GM21825 (cell line): ENCODE measurements around the gene TMCC1.

Experiments
- ATAC-seq: cut with Tn5 transposase; IDR thresholded peaks from one replicate; pipeline ENCODE4 v1.9.1; 2021; ENCODE audit warnings: mild to moderate bottlenecking, moderate library complexity; ENCODE audit not compliant: unreplicated experiment

The TMCC1 gene

DNA sequence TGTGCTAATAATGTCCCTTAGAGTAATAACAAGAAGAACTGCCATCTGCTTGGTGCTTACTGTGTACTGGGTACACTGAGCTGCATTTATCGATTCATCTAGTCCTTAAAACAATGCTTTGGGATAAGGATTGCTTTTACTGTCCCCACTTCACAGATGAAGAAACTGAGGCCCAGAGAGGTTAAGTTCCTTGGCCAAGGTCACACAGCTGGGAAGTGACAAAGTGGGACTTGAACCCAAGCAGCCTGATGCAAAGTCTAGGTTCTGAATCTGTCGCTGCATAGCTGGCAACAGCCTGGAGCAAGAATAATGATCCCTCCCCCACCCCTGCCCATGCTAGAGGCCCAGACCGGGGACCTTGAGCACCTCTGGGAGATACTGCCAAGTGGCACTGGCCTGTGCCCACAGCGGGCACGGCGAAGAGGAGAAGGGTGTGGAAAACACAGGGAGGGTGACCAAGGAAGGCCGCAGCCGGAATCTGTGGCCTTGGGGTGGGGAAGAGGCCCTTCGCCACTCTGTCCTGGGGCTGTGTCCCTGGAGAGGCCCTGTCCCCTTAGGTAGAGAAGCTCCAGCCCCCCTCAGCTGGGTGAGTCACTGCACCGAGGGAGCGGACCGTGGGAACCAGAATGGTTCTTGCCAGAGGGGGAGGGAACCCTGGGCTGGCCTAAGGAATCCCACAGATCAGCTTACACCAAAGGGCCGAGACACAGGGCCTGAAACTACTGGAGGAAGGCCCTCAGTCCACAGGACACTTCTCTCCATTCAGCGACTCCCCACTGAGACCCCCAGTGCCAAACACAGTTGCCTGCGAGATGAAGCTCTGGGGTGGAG, 290.6 kb downstream of the TMCC1 start:
- no peak for ATAC-seq

DNA sequence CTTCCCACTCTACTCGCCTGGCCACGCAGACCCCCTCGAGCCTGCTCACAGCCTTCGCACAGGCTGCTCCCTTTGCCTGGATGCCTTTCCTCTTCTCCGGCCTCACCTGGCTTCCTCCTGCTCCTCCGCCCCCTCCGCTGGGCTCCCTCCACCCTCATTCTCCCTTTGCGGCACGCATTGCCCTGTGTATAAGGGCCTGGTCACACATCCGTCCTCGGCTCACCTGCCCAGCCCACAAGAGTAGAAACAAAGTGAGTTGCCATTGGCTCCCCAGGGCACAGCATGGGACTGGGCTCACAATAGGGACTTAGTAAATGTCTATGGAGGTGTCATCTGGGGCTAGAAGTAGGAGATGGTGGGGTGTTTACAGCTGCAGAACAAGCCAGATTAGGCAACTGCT, 291.2 kb downstream of the TMCC1 start:
- ATAC-seq, result no peak

DNA sequence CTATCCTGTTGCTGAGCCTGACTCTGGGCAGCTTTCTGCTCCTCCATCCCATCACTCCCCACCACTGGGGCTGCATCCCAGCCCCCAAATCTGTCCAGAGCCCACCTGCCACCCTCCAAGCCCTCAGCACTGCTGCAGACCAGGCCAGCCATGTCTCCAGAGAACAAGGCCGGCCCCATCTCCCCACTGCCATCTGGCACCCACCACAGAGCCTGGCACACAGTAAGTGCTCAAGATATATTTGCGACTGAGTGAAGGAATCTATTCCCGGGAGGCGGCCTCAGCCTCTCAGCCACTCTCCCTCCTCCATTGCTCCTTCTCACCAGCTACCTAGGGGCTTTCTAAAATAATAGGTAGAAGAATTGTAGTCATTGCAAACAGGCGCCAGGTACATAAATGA, 291.8 kb downstream of the TMCC1 start:
- ATAC-seq, result no peak

DNA sequence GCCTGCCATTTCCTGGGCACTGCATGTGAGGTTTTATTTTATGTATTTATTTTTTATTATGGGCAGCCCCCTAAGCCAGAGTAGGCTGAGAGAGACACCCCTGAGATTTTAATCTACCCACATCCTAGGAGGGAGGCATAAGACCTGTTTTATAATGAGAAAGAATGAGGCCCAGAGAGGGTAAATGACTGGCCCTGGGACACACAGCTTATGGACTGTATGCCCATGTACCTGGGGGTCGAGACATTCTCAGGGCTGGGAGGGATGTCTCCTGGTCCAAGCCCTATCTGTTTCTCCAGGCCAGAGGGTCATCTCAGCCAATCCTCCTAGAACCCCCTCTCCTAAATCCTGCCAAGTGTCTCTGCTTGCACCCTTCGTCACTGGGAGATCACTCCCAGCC, 293.2 kb downstream of the TMCC1 start:
- no peak for ATAC-seq

DNA sequence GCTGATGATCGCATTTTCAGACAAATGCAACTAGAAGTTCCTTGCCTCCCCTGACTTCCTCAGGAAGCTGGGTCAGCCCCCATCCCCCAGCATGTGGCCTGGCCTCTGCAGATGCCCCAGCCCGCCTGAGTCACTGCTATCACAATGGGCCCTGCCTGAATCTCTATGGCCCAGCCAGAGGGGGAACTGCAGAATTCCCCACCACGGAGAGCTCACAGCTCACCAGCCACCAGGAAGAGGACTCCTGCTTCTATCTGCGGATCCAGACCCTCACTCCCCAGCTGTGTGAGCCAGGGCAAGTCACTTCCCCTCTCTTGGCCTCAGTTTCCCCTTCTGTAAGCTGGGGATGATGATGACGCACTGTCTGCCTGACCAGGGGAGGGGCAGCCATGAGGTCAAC, 293.9 kb downstream of the TMCC1 start:
- no peak for ATAC-seq

DNA sequence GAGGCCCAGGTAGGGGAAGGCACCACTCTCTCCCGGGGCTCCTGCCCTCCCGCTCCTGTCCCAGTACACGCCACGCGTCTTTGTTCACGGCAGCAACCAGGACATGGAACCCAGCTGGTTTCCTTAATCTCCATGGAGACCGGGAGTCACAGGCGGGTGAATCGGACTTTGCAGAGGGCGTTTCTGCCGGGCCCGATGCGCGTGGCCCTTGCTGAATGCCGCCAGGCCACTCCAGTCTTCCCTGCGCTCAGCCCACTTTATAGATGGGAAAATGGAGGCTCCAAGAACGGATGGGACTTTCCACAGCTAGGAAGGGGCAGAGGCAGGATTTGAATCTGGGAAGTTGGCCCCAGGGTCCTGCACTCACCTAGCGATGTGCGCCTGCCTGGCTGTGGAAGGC, 294.4 kb downstream of the TMCC1 start:
- ATAC-seq, result no peak

DNA sequence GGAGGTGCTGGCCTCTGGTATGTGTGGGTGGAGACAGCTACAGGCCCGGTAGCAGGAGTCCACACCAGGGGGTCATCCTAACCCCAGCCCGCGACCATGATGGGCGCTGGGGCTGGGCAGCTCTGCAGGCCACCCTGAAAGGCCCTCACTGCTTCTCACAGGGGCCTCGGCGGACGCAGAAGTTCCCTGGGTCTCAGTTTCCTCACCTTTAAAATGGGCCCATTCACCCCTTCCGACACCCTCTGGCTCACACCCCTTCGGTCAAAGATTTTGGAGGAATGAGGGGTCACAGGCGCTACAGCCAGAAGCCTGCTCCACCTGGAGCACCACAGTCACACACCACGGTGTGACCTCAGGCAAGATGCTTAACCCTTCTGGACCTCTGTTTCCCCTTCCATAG, 295.0 kb downstream of the TMCC1 start:
- ATAC-seq, result no peak

DNA sequence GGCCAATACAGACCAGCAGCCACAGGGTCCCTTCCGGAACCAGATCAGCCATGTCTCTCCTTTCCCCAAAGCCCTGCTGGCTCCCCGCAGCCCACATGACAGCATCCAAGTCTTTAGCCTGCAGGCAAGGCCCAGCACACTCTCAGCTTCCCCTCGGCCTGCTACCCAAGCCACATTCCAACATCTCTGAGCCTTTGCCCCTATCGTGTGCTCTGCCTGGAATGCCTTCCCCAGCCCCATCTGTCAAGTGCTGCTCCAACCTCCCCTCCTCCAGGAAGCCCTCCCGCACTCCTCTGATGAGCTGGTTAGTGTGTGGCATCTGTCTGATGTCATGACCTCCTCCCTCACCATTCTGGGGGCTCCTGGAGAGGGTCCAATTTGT, 295.5 kb downstream of the TMCC1 start:
- ATAC-seq, result no peak
